Heart left ventricle (tissue), 13 donors: Measurements from ENCODE around the gene LYPLA2.

Experiments
- POLR2A ChIP-seq, 2 donors: fragments of 450-650 bp; IDR thresholded peaks; one replicate each; pipeline ENCODE4 v1.6.1; 2017; ENCODE audit warnings: antibody characterized with exemption in 2 of 2, mild to moderate bottlenecking in 2 of 2, moderate library complexity in 2 of 2
- TF ChIP-seq, protein P1 (sequence below), 12 donors: fragments of 200-600 bp; sonication (generic) in 4 of 12; IDR thresholded peaks; one replicate each; pipeline versions ENCODE4 v1.5.0 to v1.8.0; 2018 to 2022; ENCODE audit warnings: antibody characterized with exemption in 12 of 12, mild to moderate bottlenecking in 5 of 12
- donor health status: ischemic (EF 13 %, LVEDD 7.1; RV severe dilation, severe dysfunction).
- donor health status: DM: no; HTN: yes; CAD: no.
- donor health status: DM: no; HTN: no; CAD: no.
- donor health status: ischemic (EF 25% LVEDD 6.9; RV normal size, moderate dysfunction).
- donor health status: ischemic (EF 25% LVEDD 5.7; RV mildly dilated, moderate dysfunction).
- donor health status: ischemic (EF 35%, LVEDD 5.7; RV mildly dilated, moderate dysfunction).
- donor health status: nonischemic (EF 11% LVEDD 7.7; RV severe dilation, severe dysfunction).
- donor health status: DM: yes; HTN: yes; CAD: no.
- donor health status: PGD.
- donor health status: ischemic (EF 29% LVEDD 5.4; RV normal size, mild dysfunction).
- donor health status: nonischemic (EF 23%, LVEDD 6.1; RV moderate dilation, normal function).

DNA sequence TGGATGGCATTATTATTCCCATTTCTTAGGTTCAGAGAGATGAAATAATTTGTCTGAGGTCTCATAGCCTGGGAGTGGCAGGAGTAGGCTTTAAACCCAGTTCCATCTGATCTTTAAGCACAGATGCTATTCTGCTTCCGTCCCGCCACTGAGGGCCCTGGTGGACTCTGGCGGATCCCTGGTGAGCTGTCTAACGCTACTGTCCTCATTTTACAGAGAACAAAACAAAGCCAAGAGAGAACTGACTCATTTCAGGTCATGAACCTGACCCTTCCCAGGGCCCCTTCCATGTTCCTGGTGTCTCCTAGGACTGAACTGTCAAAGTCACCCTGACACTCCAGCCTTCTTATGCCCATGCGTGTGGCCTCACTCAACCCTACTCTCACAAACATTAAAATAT, 12.7 kb downstream of the LYPLA2 start:
- TF ChIP-seq, protein P1, sequence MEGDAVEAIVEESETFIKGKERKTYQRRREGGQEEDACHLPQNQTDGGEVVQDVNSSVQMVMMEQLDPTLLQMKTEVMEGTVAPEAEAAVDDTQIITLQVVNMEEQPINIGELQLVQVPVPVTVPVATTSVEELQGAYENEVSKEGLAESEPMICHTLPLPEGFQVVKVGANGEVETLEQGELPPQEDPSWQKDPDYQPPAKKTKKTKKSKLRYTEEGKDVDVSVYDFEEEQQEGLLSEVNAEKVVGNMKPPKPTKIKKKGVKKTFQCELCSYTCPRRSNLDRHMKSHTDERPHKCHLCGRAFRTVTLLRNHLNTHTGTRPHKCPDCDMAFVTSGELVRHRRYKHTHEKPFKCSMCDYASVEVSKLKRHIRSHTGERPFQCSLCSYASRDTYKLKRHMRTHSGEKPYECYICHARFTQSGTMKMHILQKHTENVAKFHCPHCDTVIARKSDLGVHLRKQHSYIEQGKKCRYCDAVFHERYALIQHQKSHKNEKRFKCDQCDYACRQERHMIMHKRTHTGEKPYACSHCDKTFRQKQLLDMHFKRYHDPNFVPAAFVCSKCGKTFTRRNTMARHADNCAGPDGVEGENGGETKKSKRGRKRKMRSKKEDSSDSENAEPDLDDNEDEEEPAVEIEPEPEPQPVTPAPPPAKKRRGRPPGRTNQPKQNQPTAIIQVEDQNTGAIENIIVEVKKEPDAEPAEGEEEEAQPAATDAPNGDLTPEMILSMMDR (IDR thresholded peaks at IDR 0.05), result no peak
- no peak for TF ChIP-seq POLR2A (IDR thresholded peaks at IDR 0.05)
